HG02840 (cell line): ENCODE data around the gene VIPR1.

Source experiments
- ATAC-seq: cut with Tn5 transposase; IDR thresholded peaks from one replicate; pipeline ENCODE4 v1.9.1; 2021; ENCODE audit warnings: mild to moderate bottlenecking, moderate library complexity, moderate number of reproducible peaks; ENCODE audit not compliant: unreplicated experiment, low FRiP score

The VIPR1 gene

DNA sequence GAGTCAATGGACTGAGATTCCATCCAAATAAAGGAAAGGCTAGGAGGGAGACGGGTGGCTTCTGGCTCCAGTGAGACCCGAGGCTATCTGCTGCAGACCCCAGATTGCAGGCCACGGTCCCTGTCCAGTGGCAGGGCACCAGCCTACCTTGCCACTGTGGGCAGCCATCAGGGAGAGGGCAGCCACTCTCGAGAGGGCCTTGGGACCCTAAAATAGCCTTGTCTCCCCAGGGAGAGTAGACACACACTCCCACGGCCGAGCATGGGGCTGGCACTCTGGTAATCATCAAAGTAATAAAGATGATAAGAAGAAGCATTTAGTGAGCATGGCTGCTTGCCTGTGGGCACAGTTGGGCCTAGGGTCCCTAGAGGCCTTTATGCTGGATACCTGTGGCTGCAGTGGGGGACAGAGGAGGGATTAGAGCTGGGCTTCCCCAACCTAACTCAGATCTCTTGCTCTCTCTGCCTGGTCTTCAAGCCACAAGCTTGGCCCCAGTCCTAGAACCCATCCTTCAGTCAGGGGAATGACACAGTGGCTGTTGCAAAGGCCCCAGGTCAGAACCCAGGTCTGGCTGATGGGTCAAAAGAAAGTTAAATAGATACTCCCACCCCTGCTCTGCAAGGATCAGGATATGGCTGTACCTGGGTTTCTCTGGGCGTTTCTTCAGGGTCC, 9.2 kb upstream of the VIPR1 start:
- no peak for ATAC-seq

GRCh38 chr3:42493798-42494151, 8.7 kb upstream of the VIPR1 start:
- no peak for ATAC-seq

DNA sequence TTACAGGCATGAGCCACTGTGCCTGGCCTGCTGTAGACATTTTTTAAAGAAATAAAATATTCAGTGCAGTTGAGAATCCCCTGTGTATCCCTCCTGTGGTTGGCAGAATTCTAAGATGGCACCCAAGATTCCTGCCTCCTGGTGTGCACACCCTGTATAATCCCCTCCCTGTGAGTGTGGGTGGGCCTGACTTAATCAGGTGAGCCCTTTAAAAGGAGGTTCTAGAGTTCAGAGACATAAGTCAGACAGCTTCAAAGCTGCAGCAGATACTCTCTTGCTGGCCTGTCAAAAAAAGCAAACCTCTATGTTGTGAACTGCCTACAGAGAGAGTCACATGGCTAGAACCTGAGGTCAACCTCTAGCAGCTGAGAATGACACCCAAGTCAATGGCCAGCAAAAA, 7.0 kb upstream of the VIPR1 start:
- ATAC-seq = no peak

- ATAC-seq = no peak
Measured at GRCh38 chr3:42497009-42497731, 5.3 kb upstream of the VIPR1 start.

DNA sequence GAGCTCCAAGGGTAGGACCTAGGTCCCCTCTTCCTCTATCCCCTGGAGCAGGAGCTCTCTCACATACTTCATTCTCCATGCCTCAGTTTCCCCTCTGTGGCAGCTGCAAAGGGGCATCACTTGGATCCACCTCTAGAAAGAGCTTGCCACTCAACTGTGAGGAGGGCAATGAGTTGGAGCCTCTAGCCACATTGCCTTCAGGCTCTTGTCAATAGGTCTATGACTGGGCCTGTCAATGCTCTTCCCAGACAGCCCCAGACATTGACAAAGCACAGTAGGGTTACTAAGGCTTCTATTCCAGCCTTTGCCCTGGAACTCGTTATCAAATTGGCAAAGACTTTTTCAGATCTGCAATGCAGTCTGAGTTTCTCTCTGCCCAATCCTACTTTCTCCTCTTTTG, 4.4 kb upstream of the VIPR1 start:
- no peak for ATAC-seq

- no peak for ATAC-seq
Measured at GRCh38 chr3:42498791-42499477, 3.5 kb upstream of the VIPR1 start.

GRCh38 chr3:42499478-42499871, 3.0 kb upstream of the VIPR1 start:
- ATAC-seq = no peak

DNA sequence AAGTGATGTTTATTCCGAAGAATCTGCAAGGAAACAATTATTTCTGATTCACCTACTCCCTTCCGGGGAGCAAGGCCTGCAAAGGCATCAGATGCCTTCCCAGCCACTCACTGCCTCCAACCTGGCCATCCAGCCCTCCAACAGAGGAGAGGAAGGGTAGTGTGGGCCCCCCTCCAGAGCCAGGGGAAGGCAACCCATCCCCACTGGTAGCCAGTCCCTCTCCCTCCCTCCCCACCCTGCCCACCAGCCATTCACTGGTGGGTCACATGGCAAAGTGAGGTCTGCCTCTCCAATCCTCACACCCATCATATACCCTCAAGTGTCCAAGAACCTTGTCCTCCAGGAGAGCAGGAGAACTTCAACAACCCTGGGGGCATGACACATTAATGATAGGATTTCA, 2.4 kb upstream of the VIPR1 start:
- no peak for ATAC-seq

- ATAC-seq = no peak
Measured at GRCh38 chr3:42500909-42501308, 1.5 kb upstream of the VIPR1 start.

- no peak for ATAC-seq
Measured at GRCh38 chr3:42501321-42501680, 1.1 kb upstream of the VIPR1 start.

DNA sequence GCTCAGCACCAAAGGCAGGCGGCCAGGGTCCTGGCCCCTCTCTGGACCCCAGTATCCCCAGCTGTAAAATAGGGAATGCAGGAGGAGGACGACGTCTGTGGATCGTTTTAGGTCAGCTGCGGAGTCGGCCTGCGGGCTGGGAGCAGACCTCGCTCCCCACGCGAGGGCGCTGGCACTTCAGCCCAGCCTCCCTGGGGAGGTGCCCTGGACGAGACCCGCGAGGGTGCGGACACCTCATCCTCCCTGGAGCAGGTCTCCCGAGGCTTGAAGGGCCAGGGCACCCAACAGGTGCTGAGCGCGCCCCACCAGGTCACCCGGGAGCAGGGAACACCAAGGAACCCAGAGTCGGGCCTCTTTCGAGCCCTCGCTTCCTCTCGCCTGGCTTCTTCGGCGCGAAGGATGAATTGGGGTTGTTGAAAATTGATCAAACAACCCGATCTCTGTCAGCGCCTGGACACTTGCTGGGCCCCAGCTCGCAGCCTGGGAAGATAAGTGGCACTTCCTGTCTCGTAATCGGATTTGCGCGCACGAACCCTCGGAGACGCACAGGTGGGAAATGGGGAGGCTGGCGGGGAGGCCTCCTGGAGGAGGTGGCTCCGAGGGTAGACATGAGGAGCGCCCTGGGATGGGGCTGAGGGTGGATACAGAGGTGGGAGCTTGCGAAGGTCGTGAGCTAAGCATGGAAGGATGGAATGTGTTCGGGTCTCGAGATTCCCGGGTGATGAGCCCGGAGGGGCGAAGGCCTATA, 588 bp upstream of the VIPR1 start:
- no peak for ATAC-seq

- no peak for ATAC-seq
Measured at GRCh38 chr3:42503251-42503924, 945 bp downstream of the VIPR1 start.

DNA sequence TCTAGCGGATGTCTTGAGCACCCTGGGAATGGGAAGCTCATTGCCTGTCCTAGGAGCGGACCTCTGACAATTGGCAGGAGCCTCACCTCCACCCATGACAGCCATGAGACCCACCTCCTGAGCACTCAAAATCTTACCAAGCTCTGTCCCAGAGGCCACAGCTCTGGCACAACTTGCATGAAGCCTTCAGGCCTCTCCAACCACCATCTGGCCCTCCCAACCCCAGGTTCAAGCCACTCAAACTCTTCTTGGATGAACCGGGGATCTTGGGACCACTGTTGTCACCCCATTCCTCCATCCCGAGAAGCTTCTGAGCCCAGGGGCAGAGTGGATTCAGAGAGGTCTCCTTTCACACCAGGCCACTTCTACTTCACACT, 1.5 kb downstream of the VIPR1 start:
- ATAC-seq = no peak

- ATAC-seq = no peak
Measured at GRCh38 chr3:42504334-42505127, 2.1 kb downstream of the VIPR1 start.

DNA sequence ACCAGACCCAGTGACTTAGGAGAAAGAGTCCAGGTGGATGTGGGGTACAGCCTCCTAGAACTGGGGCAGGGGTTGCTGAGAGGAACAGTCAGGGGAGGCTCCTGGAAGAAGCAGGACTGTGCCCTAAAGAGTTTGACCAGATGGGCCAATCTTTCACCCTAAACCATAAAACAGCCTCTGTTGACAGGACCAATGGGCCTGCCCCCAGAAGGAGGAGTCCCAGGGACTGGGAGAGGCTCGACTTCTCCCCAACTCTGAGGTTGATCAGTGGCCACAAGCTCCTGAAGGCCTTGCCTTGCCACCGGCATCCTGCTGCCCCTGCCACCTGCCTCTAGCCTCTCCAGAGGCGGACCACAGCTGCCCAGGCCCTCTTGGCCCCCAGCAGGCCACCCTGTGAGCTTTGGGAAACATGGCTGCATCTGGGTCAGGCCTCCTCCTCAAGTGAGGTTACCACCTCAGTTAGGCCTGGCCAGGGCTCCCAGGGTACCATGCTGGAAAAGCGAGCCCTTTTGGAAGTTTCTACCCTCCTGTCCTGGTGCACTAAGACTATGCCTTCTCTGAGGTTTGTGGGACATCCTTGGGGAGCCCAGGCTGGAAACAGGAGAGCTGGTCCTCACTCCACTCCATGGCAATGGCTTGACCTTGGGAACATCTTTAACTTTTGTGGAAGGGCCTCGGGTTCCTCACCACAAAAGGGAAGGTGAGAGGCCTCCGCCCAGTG, 2.8 kb downstream of the VIPR1 start:
- ATAC-seq = no peak

DNA sequence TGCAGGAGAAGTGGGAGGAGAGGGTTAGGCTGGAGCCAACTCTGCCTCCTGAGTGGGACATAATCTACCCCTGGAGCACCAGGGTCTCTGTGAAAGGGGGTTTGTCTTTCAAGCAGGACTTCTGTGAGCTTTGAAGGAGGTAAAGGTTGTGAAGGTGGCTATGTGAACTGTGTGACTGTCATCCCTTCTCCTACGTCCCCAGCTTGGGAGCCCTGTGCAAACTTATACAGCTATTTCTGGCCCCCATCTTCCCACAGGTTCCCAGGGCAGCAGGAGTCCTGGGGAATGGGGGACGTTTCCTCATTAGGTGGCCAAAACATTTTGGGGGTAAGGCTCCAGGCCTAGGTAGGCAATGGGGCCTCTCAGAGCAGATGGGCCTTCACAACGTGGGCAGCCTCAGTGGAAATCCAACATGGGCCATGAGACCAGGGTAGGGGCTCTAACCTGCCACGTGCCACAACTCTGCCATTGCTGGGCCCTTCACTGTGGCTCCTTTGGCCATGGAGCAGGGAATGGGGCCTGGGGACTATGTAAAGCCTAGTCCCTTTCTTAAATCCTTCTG, 3.5 kb downstream of the VIPR1 start:
- no peak for ATAC-seq

GRCh38 chr3:42507252-42507651, 4.8 kb downstream of the VIPR1 start:
- no peak for ATAC-seq

GRCh38 chr3:42507761-42508335, 5.4 kb downstream of the VIPR1 start:
- no peak for ATAC-seq

DNA sequence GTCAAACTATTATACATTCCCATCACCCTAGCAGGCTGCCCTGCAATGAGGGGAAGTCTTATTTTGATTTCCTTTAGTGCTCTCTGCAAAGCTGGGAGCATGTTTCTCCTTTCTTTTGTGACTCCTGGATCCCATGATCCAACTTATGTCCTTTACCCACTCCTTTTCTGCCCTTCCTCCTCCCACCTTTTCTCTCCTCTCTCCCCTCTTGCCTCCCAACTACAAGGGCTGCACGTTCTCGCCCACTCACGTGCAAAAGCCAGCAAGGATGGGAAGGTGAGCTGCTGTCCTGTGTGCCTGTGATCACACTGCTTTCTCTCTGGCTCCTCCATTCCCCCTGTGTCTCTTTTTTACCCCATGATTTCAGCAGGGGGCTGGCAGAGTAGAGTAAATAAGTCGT, 6.1 kb downstream of the VIPR1 start:
- ATAC-seq = no peak
